Pulmonary artery endothelial cell (primary cell): ENCODE measurements around the gene DPP6. TPM values are rescaled to one million over a fixed set of nuclear protein-coding genes. Genes with fewer than 3 reads are reported as not detected.

Source experiments
- DNase-seq: peaks from one replicate; pipeline ENCODE4 v3.0.0-alpha.2; 2011; ENCODE audit warnings: low read depth, low spot score
- total RNA-seq: library from RNA; depleted of rRNA; stranded (reverse); fragments of >200 nt; gene quantifications from 2 replicates; pipeline ENCODE4 v1.2.3, GENCODE V29; 2014

The DPP6 gene
- total RNA-seq, 1 donor from 2014 or later = not detected

DNA sequence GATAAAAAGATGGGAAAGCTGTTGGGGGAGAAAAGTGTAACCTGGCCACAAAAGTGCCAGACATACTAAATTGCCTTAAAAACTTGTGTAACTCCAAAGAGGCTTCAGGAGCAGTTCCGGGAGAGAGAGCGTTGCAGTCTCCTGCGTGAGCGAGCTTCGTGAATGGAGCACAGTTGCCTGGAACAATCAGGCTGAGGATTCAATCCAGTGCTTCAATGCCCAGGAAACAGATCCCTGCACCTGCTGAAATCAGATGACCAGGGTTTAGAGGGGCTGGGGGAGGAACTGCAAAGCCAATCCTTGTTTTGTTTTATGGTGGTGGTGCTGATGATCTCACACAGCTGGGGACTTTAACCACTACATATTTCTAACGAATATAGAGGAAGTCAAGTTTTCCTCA is 398.3 kb downstream of the DPP6 start:
- DNase-seq = no peak

DNA sequence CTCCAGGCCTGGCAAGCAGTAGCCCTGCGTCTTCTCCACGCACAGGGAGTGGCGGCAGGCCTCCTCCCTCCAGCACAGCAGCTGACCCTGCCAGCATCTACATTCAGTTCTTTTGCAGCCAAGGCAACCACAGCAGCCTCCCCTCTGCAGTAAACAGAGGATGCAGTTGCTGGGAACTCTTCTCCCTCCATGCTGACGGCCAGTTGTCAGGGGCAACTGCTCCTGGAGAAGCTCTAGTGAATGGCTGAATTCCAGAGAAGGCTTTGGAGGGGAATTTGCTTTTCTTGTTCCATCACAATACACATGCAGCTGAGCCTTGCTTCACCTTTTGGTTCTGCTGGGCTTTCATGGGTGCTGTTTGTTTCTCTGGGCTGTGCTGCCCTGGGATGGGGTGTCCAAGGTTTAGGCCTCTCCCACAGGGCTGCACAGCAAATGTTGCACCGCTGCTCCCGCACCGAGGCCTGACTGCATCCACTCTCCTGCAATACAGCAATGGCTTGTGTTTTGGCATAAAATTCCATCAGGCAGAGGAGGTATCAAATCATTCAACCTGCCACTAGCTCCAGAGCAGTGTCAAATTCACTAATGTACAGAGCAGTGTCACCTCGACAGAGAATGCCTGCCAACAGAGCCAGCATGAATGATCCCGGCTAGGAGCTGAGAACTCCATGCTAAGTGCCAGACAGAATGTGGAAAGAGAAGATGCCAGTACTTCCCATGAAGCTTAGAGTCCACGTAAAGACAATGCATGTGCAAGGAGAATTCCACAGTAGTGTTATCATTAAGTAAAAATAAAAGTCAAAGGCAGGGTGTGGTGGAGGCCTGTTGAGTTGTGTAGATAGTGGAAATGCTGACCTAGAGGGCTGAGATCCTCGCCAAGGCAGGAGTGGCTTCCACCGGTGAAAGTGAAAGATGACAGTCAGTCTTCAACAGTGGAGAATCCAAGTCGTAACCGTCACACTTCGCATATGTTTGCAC is 399.6 kb downstream of the DPP6 start:
- no peak for DNase-seq

GRCh38 chr7:154463794-154464193 is 411.6 kb downstream of the DPP6 start:
- DNase-seq = no peak

DNA sequence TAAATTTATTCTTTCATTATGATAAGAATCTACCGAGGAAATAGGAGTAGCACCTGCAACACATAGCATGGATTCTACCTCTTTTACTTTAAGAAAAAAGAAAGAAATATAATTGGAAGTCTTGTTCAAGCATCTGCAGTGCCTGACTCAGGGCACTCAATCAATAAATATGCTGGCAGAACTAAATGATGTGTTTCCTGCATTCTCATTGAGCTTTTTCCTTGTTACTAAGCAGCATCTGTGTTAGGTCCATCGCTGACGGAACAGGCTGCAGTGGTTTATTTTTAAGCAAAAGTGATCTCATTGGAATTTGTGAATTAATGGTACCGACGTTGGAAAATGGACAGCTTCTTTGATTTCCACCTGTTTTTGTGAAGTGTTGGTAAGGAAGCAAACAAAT is 417.5 kb downstream of the DPP6 start:
- DNase-seq = no peak

DNA sequence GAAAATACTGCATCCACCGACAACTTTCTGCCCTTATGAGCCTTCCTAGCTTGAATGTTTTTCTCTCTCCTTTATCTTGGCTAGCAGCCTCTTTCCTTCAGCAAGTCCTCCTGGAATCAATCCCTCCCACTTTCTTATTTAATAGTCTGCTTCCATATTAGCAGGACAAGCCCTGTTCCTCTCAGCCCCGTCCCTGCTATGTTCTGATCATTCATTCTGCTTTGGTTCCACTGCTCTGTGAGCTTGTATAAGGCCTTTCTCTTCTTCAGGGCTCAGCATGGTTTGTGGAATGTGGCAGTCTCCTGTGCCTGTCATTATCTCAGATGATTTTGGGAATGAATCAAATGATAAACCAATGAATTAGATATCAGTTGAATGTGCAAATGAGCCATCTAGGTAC is 420.1 kb downstream of the DPP6 start:
- no peak for DNase-seq

- no peak for DNase-seq
Observed at GRCh38 chr7:154473360-154473759, 421.2 kb downstream of the DPP6 start.

DNA sequence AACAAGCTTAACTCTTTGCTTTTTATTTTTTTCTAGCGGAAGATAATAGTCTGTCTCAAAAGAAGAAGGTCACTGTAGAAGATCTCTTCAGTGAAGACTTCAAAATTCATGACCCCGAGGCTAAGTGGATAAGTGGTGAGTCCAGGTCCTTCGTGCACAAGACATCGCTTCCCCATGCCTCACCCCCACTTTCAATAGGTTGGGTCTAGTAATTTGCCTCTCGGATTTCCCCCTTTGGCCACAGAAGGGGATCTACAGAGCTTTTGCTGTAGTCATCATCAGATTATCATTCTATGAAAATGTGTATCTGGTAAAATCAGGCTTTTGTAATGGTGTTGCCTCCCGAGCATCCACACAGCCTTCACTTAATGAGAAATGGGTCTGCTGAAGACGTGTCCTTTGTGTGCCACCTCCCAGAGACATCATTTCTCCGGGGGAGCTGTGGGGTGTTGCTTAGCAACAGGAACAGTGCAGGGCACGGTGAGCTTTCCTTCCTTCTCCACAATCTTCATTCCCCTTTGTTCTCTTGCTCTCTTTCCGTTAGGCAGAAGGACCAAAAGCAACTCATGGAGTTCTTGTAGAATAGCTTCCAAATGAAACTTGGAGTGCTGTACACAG is 422.8 kb downstream of the DPP6 start:
- DNase-seq = no peak

- DNase-seq = no peak
Observed at GRCh38 chr7:154475864-154476263, 423.7 kb downstream of the DPP6 start.

- no peak for DNase-seq
Observed at GRCh38 chr7:154480817-154481216, 428.6 kb downstream of the DPP6 start.

- DNase-seq = no peak
Observed at GRCh38 chr7:154482863-154483262, 430.7 kb downstream of the DPP6 start.

DNA sequence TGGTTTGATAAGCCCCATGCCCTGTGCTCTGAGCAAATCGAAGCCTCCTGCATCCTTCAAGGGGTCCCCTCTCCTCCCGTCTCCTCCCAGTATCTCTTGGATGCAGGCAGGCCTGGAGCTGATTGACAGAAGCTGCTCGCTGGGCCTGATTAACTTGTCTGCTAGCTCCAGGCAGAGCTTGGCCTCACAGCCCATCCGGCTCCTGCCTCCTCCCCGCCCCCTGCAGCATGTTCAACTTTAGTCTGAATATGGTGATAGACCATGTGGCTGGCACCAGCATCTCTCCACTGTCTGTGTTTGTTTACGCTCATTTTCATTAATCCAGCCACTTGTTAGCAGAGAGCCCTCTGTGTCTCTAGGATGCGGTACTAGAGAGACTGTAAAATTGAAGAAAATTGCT is 432.2 kb downstream of the DPP6 start:
- DNase-seq = no peak

- DNase-seq = no peak
Observed at GRCh38 chr7:154484943-154485342, 432.7 kb downstream of the DPP6 start.

- DNase-seq = no peak
Observed at GRCh38 chr7:154489897-154490296, 437.7 kb downstream of the DPP6 start.

DNA sequence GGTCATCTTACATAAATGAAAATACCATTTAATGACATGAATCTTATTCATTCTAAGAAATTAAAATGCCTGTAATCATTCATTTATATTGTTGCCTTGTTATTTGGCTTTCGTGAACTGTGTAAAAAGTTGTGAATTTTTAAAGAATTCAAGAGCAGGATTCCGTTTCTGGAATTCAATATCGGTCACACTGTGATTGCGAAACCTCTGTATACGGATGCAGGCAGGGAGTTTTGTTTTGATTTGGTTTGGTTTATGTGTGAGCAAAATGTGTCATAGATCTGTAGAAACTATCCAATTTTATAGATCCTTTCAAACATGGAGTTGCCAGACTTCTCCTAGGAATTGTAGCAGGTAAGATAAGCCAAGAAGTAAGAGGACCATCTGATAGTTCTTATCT is 441.4 kb downstream of the DPP6 start:
- no peak for DNase-seq

- DNase-seq = no peak
Observed at GRCh38 chr7:154497751-154498150, 445.6 kb downstream of the DPP6 start.

DNA sequence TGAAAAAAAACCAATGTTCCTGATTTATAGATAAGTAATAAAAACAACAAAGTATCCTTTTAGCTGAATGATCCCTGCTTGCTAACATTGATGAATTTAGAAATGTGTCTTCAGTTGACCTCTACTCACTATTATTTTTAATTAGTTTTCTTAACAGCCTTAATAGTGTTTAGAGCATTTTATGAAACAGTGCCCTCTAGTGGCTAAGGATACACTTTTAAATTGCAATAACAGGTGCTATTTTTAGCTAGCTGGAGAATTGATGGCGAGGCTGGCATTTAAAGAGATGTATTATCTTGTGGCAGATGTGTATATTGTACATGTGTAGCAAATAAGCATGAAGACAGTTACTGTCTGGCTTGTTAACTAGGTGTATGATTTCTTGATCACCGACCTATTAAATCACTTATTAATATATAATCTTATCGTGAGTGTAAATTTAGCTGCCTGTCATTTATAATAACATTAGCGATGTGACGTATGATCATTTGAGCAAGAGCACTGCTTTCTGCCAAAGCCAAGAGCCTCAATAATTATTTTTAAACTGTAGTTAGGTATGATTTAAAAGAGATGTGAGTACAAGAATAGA is 451.9 kb downstream of the DPP6 start:
- no peak for DNase-seq

DNA sequence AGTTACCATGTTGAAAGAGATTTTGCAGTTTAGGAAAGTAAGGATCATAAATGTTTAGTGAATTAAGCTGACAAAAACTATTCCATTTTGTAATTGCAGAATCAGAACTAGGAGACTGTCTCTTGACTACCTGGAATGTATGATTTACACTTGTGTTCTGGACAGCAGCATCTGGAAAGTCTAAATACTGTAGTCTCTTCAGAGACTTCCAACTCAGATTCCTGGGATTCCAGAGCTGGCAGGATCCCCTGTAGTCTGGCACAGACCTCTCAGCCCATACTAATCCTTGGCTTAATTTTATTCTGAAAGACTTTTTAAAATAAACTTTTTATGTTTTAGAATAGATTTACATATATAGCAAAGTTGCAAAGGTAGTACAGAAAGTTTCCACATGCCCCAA is 452.7 kb downstream of the DPP6 start:
- no peak for DNase-seq

GRCh38 chr7:154505362-154505761 is 453.2 kb downstream of the DPP6 start:
- no peak for DNase-seq

DNA sequence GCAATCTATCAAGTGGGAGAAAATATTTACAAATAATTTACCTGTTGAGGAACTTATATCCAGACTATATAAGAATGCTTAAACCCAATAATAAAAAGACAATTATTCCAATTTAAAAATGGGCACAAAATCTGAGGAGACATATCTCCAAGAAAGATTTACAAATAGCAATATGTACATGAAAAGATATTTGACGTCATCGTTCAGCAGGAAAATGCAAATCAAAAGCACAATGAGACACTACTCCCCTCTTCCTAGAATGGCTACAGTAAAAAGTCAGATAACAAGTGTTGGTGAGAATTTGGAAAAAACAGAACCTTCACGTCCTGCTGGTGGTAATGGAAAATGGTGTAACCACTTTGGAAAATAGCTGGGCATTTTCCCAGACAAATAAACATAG is 457.0 kb downstream of the DPP6 start:
- DNase-seq = no peak

- no peak for DNase-seq
Observed at GRCh38 chr7:154512121-154512833, 460.1 kb downstream of the DPP6 start.

GRCh38 chr7:154517768-154518167 is 465.6 kb downstream of the DPP6 start:
- no peak for DNase-seq

GRCh38 chr7:154519229-154519628 is 467.0 kb downstream of the DPP6 start:
- DNase-seq = no peak
